OCI-M1 (cell line): ENCODE results near the gene AHNAK.
"Not testable (repeated sequence)": the region's sequence is repeated elsewhere in the genome, so short reads cannot be mapped to it uniquely, and the experiment has no call there.

ENCODE experiments used
- DNase-seq: peaks from one replicate; lab custom pipeline; 2025; lab: John Stamatoyannopoulos, UW

AHNAK gene, protein sequence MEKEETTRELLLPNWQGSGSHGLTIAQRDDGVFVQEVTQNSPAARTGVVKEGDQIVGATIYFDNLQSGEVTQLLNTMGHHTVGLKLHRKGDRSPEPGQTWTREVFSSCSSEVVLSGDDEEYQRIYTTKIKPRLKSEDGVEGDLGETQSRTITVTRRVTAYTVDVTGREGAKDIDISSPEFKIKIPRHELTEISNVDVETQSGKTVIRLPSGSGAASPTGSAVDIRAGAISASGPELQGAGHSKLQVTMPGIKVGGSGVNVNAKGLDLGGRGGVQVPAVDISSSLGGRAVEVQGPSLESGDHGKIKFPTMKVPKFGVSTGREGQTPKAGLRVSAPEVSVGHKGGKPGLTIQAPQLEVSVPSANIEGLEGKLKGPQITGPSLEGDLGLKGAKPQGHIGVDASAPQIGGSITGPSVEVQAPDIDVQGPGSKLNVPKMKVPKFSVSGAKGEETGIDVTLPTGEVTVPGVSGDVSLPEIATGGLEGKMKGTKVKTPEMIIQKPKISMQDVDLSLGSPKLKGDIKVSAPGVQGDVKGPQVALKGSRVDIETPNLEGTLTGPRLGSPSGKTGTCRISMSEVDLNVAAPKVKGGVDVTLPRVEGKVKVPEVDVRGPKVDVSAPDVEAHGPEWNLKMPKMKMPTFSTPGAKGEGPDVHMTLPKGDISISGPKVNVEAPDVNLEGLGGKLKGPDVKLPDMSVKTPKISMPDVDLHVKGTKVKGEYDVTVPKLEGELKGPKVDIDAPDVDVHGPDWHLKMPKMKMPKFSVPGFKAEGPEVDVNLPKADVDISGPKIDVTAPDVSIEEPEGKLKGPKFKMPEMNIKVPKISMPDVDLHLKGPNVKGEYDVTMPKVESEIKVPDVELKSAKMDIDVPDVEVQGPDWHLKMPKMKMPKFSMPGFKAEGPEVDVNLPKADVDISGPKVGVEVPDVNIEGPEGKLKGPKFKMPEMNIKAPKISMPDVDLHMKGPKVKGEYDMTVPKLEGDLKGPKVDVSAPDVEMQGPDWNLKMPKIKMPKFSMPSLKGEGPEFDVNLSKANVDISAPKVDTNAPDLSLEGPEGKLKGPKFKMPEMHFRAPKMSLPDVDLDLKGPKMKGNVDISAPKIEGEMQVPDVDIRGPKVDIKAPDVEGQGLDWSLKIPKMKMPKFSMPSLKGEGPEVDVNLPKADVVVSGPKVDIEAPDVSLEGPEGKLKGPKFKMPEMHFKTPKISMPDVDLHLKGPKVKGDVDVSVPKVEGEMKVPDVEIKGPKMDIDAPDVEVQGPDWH (N-terminal part only)

DNA sequence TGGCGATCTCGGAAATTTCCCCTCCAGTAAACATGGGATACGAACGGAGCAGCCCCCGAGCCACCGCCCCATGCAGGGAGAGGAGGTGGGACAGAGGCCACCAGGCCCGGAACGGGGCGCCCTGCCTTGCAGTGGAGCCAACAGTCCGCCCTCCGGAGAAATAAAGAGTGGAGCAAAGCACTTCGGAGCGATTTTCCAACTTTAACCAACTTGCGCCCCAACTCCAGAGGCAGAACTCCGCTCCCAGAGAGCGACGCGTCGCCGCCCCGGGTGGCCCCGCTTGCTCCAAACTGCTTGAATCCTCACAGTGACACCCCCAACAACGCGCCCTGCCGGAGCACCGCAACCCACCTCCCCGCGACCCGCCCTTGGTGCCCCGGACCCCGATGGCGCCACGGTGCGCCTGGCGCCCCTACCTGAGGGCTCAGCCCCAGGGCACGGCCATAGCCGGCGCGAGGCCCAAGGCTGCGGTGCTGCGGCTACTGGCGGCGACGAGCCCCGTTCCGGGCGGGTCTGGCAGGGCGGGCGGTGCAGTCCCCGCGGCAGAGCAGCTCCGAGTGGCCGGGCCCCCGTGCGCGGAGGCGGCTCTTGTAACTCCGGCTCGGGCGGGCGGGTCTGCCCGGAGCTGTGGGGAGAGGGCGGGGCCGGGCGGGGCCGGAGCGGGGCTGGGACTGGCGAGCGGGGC is at the start of gene AHNAK:
AHNAK (minus strand) TSS at position 563 of the 685 bp plus-strand sequence. CDS start 10,708 bp downstream, outside the sequence.
- DNase-seq: peak; percentile 71

DNA sequence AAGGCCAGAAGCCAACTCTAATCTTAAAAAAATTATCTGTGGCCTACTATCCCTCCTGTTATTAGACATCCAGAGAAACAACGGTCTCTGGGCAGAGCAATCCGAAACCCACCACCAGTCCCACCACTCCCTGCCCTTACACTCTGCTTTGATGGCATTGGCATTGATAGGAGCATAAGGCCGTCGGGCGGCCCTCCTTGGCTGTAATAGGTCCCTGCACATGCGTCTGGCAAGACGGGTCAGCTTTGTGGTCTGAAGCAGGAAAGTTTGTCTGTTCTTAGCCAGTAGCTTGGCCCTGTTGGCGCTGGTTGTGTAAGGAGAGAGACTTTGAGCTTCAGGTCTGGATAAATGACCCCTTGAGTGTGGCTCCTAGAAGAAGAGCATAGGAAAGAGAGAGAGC is 48.5 kb upstream of the AHNAK start:
- DNase-seq: no peak

DNA sequence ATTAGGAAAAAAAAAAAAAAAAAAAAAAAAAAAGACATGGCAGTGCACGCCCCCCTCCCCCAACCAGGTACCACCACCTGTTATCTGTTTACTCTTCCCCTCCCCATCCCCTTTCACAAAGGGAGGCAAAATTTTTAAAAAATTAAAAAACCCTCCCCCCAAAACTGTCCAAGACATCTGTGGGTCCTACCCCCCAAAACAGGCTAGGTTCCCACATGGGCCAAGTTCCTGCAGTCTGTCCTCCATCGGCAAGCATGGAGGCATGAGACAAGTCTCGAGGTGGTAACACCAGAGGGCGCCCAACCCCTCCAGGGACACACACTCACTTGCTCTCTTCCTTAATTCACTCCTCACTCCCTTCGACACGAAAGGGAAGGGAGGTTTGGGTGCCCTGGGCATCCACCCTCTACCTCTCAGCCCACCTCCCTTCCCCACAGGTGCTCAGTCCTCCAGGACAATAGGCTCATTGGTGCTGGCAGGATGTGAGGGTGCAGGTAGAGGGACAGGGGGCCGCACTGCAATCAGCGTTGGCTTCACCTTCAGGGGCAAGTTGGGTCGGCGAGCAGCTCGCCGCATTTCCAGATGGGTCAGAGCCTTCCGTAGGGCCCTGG is 46.9 kb upstream of the AHNAK start:
- DNase-seq: peak; percentile 89

DNA sequence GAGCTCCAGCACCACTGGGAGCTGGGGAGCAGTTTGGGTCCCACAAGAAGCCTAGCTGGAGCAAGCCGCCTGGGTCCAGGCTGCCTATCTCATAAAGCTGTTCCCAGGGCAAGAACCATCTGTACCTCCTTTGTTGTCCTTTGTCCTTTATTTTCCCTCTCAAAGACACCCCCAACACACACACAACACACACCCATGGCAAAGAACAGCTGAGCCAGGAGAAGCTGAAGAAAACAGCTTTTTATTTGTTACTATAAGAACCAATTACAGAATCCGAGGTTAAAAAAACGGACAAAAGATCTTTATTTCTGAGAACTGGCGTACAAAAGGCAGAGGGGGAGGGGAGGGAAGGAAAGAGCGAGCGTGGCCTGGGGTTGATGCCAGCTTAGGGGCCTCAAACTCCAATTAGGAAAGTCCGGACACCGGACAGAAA is 46.4 kb upstream of the AHNAK start:
- DNase-seq: no peak

DNA sequence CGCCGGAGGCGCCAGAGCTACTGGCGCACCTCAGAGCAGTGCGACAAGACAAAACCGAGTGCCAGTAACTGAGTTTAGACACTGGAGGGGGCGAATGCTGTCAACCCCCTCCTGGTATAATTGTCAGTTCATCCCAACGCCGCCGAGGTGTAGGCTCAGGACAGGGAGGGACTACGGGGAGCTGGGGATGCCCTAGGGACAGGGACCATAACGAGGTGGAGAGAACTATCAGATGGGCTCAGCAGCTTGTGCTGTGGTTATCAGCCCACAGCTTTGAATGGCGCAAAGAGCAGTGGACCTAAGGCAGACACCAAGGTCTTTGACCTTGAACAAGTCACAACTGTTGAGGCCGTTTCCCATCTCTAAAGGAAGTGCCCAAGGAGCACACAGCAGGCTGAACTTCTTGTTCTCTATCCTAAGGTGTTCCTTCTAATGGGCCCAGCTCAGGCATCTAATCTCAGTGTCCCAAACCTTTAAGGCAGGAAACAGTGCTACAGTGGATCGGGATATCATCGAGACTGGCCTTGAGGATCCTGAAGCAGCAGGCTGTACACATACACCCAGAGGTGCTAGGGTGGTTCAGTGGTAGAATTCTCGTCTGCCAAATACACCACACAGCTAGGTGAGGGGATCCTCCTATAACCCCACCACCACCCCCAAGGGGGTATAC is 45.7 kb upstream of the AHNAK start:
- DNase-seq: peak; percentile 74

DNA sequence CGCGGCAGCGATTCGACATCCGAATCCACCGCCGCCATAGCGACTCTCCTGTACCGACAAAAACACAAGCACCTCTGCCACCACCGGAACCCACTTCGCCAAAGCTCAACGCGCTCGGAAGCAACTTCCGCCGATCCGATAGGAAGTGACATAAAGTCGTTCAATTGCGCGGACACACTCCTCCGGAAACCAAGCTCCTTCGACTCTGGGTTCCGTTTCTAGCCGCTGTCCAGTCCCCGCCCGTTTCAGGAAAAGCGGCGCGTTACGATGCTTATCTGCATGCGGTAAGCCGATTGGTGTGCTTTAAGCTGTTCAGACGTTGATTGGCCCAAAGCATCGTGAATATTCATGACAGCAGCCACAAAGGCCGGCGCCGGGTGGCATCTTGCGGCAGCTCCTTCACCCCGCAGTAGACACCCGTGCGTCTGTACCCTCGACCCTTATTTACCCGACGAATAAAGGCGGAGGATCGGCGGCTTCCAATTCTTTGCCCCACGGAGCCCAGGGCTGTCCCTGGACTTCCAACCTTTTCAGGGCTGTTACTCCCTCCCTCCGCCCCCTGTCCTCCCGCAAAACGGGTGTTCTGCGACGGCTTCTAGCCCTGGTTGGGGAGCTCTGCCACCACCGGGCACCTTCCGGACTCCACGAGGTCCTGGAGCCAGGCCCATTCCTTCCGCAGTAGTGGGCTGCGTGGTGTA is 45.0 kb upstream of the AHNAK start, which contains the start of gene TUT1:
TUT1 (minus strand) TSS at position 76 of the 698 bp plus-strand sequence; CDS start at position 38, 38 bp downstream.
- peak; percentile 99 for DNase-seq

DNA sequence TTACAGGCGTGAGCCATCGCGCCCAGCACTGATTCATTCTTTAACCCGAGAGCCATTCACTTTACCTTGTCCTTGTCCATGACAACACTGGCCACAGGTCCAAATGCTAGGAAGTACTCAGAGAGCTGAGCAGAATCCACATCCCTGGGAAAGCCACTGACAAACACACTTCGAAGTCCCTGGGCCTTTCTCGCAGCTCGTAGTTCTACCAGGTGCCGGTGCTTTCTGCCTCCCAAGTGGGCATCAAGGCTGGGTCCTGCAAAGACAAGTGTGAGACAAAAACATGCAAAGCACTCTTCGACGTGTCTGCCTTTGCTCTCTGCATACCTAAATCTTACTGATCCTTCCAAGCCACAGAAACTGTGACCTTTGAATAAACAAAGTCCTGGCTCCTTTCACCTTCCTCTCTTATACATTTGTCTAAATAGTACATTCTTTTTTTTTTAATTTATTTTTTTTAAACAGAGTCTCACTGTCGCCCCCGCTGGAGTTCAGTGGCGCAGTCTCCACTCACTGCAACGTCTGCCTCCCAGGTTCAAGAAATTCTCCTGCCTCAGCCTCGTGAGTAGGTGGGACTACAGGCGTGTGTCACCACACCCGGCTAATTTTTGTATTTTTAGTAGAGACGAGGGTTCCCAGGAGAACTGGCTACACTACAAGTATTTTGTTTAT is 42.5 kb upstream of the AHNAK start:
- peak; percentile 36 for DNase-seq

DNA sequence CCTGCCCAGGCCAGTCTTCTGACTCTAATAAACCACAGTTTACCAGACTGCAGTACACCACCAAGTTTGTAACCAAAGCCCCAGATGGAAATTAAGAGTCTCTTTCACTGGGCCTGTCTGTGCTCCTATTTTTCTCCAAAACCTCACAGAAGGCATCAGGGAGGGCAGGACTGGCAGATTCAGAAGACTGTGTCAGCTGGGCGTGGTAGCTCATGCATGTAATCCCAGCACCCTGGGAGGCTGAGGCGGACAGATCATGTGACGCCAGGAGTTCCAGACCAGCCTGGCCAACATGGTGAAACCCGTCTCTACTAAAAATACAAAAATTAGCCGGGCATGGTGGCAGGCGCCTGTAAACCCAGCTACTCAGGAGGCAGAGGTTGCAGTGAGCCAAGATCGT is 38.8 kb upstream of the AHNAK start:
- DNase-seq: not testable (repeated sequence)

DNA sequence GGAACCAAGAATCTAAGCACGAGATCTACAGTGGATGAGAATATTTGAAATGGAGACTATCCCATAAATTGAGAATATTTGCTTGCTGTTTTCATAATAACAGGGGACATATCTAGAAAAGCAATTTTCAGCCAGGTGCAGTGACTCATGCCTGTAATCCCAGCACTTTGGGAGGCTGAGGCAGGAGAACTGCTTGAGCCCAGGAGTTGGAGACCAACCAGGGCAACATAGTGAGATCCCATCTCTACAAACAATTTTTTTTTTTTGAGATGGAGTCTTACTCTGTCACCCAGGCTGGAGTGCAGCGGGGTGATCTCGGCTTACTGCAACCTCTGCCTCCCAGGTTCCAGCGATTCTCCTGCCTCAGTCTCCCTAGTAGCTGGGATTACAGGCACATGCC is 35.1 kb upstream of the AHNAK start:
- DNase-seq: not testable (repeated sequence)

DNA sequence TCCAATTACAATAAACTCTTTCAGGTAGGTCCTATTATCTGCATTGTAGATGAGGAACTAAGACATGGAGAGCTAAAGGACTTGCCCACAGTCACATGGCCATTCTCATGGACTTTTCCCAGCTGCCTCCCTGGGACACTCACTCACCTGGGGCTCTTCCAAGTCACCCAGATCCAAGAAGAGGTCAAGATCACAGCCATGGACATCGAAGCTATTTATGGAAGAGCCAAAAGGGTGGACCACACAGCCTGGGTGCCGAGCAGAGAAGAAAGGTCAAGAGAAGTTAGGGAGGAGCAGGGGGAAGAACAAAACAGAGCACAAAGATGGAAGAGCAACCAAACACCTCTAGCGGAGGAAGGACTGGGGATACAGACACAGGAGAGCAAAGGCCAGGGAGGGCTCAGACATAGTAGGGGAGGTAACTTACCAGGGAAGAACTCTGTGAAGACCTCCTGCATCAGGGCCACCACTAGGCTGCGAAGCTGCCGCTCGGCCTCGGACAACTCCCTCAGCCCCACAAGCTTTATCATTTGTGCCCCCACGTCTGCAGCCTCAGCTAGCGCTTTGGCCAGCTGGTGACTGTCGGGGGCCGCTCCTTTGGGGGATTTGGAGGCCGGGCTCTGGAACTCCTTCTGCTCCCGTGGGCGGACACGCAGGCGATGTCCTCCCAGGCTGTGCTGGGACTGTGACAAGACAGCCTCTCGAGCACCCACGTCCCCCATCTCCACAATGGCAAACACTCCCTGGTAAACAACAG is 34.5 kb upstream of the AHNAK start:
- no peak for DNase-seq

DNA sequence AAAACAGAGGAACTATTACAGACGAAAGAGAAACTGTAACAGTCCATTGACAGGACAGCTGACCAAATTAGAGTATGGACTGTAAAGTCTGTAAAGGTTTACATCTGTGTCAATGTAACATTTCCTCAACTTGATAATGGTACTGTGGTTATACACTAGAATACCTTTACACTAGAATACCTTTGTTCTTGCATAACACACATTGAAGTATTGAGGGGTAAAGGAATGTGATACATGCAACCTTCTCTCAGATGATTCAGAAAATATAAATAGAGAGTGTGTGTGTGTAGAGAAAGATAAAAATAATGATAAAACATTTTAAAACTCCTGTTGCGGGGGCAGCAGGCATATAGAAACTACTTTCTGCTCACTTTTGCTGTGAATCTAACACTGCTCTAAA is 32.6 kb upstream of the AHNAK start:
- no peak for DNase-seq

DNA sequence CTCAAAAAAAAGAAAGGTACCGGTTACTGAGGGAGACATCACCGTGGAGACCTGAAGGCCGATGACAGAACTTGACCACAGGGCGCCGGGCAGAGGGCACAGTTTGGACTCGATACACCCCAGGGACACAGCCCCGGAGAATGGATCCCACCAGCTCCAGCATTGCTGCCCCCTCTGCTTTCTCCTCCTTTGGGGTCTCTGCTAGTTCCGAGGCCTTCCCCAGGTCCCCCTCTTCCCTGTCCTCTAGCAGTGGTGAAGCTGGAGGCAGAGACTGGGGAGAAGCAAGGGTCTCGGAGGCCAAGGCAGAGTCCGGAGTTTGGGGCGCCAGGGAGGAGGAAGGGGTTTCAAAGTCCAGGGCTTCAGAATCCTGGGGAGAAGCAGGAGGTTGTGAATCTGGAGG is 31.9 kb upstream of the AHNAK start:
- no peak for DNase-seq

DNA sequence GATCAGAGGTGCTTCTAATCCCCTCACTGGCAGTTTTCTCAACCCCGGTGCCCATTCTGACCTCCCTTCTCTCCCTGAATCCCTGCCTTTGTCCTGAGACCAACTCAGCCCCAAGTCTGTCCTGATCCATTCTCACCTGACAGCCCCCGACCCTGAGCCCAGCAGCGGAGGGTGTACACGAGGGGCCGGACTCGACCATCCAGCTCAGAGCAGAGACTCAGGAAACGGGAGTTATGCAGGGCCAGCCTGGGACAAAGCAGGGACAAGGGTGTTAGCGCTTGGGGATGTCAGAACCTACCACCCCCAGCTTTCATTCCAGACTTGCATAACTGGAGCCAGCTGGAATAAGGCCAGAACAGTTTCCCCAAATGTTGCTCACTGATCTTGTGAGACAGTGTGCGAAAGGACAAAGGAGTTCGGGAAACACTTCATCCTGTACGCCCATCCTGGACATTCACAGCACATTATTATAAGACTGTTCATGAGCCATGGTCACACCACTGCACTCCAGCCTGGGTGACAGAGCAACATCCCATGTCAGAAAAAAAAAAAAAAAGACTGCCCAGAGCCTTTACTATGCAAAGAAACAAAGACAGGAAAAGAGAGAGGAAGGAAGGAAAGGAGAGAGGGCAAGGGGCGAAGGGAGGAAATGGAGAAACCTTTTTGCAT is 30.6 kb upstream of the AHNAK start:
- DNase-seq: no peak

DNA sequence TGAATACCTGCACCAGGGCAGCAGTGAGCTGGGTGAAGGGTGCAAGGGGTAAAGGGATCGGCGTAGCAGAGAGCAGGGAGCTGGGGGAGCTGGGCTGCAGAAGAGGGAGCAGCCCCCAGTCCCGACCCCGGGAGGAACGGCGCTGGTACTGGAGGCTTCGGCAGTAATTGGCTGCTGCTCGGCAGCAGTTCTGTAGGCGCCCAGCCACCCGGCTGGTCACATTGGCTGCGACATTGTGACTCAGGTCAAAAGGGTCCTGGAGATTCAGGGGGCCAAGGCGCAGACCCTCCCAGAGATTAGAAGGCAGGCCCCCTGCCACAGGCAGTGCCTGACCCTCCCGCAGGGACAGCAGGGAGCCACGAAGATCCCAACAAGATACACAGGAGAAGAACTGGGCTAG is 29.2 kb upstream of the AHNAK start:
- DNase-seq: no peak

DNA sequence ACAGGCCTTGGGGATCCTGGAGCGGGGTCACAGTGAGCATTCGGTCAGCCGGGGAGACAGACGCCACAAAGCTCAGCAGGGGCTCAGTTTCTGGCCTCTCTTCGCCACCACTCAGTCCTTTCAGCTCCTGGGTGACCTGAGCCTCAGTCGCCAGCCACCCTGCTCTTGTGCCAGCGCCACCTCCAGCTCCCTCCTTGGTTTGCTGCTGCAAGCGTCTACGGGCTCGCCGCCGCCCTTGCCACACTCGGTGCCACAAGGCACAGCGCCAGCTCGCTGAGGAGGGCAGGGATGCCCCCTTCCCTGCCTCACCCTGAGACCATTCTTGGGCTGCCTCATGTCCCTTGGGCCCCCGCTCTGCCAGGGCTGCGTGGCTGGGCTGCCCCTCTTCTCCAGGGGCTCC is 28.6 kb upstream of the AHNAK start:
- DNase-seq: no peak

DNA sequence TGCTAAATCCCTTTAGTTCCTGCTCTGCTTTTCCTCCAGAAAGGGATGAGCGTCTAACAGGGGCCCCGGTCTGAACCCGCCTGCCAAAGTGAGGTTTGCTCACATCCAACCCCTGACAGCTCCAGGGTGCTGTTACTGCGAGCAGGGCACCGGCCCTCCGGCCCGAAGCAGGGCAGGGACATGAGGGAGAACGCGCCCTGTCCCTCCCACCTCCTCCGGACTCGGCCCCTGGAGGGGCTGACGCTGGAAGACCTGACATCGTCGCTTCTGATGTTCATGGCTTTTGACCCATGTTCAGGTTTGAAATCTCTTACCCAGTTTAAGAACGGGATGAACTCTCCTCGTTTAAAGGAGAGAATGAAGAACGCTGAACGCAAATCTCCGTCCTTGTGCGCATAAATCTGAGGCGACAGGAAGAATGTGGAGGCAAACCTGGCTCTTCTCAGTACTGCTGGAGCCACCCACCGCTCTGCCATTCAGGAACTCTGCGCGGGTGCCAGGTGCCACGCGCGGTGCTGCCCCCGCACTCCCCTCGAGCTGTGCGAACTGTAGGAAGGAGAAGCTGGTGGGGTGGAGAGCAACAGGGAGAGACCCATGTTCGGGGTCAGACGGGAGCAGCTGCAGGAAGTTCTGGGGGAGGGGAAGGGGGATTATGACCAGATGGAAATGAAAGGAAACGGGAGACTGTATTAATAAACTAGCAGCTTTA is 27.9 kb upstream of the AHNAK start:
- peak; percentile 77 for DNase-seq
